Measurements from ENCODE around the gene GIMAP1. TPM values are rescaled to one million over a fixed set of nuclear protein-coding genes. Genes with fewer than 3 reads are reported as not detected.

The GIMAP1 gene
- total RNA-seq, 1 donor from 2014 or later, result 27.2 TPM

DNA sequence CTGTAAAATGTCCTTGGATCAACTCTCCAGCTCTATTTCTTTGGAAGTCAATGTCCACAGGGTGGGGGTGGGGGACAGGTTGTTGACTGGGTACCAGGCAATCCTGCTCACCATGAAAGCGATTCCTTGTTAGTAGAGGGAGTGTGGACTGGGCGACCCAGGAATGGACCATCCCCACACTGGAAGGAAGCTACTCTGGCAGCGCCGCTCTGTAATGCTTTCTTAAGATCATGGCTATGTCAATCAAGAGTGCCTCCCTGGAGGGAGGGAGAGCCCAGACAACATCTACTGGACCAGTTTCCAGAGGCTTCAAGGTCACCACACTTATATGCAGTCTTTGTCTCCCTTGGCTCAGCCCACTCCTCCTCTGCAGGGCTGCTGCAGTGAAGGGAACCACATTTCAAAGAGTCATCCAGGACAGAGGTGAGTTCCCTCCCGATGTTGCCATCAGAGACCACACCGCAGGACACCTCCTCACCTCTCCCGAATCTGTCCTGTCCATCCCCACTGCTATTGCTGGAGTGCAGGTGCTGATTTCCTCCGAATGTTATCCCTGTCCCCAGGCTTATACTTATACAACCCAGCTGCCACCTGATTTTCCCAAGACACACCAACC is 27.7 kb downstream of the GIMAP1 start:
- intact Hi-C loops (cut with micrococcal nuclease), result no loop called here

DNA sequence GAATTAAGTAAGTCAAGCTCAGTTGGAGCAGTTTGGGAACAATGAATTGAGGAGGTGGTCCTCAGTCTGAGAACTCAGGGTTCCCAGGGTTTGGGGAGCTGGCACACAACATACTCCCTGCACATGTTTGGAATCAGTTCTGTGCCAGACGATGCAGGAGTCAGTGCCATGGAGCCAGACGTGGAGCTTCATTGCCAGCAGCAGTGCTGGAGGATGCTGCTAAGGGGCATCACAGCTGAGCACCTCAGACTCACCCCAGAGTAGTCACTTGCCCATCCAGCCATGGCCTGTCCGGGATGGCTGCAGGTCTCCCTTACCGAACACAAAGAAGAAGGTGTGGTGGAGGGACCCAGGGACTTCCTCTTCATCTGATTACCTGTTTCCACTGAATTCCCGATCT is 28.7 kb downstream of the GIMAP1 start:
- intact Hi-C loops (cut with micrococcal nuclease), result no loop called here

DNA sequence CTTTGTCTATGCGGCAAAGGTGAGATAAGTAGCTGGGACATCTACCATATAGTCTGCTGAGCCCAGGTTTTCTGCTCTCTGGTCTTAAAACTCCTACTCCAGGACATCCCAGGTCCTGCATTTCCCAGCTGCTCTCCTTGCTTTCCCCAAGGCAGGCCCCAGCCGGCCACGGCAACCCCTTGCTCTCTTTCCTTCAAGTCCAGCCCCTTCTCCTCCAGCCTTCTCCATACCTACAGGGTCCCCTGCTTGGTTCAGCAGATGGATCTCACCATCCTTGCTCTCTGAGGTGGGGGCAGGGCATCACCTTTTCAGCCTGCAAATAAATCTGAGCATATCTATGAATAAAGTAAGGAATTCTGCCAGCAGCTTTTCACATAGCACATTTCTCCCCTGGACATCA is 29.5 kb downstream of the GIMAP1 start:
- intact Hi-C loops (cut with micrococcal nuclease), result no loop called here

DNA sequence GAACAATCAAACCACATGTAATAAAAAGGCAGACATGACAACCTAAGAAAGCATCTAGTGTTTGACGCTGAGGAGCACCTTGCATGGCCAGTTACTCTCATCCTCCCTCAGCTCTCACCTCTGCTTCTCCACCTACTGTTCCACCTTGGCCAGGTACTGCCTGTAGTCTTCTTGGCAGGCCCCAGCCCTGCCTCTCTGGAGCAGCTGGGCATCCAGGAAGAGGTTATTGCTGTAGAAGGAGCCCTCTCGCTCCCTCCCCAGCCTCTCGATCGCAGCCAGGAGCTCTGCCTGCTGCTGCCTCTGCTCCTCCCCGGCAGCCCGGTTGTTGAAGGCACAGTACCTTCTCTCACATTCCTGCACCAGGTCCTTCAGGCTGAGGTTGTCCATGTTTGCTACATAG is 30.5 kb downstream of the GIMAP1 start:
- intact Hi-C loops (cut with micrococcal nuclease), result no loop called here

DNA sequence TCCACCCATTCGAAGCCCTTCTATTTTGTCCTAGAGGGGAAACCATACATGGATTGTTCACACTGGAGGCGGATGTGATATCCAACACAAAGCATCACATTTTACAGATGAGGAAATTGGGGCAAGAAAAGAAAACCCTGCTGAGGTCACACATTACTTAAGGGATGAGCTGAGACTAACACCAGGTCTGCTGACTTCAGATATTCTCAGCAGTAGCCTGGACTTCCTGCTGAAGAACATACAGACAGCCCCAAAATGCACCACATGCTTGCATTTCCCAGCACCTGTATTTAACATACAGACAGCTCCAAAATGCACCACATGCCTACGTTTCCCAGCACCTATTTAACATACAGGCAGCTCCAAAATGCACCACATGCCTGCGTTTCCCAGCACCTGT is 32.0 kb downstream of the GIMAP1 start:
- intact Hi-C loops (cut with micrococcal nuclease), result no loop called here

DNA sequence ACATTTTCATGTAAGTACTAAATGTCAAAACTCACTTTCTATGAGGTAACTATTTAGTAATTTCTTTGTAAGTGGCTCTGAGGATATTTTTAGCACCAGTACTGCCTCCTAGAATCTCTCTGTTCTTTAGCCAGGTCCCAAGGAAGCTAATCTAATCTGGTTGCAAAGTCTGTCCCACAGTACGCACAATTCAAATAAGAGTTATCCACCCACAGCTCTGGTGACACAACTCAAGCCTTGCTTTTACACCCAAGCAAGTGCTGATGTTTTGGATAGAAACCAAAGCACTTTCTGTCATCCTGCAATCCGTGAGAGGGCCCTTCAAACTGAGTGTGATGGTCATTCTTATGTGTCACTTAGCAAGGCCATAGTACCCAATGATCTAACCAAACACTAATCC is 35.3 kb downstream of the GIMAP1 start:
- intact Hi-C loops (cut with micrococcal nuclease), result loop anchor here (10.0 kb wide), 1 partner anchor 877 kb away; the partner anchor contains the start of gene ATP6V0E2

DNA sequence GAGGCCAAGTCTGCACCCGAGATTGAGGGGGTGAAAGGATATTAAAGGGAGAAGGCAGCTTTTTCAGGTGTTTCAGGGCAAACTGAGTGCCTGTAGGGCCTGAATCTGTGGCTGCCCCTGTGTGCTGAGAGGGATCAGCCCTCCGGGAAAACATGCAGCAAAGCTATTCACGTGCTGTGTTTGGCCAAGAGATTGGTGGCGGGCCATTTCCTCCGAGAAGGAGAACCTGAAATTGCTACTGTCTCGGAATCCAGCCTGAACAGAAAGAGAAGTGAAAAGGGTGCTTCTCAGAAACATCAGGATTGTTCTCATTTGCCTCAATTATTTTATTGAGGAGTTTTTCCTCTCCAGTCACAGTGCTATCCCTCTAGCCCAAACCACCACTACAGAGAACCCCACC is 36.8 kb downstream of the GIMAP1 start:
- intact Hi-C loops (cut with micrococcal nuclease), result loop anchor here (10.0 kb wide), 1 partner anchor 878 kb away; the partner anchor contains the start of gene ATP6V0E2

DNA sequence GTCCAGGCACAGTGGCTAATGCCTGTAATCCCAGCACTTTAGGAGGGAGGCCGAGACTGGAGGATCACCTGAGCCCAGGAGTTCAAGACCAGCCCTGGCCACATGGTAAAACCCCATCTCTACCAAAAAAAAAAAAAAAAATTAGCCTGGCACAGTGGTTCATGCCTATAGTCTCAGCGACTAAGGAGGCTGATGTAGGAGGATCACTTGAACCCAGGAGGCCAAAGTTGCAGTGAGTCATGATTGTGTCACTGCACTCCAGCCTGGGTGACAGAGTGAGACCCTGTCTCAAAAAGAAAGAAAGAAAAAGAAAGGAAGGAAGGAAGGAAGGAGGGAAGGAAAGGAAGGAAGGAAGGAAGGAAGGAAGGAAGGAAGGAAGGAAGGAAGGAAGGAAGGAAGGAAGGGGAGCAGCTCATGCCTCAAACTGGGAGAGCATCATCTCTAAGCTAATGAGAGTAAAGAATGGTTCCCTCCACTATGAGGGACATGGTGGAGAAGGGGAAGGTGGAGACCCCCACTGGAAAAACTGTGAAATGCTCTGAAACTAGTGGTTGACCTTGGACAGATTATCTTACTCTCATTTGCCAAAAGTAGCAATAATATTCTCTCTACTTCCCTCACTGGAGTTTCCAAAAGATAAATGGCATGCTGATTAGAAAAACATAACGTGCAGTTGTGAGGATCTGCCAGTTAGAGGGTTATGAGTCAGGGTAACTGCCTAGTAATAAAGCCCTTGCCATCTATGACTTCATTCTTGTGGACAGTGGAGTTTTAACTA is 37.6 kb downstream of the GIMAP1 start:
- intact Hi-C loops (cut with micrococcal nuclease), result loop anchor here (2.0 to 10.0 kb wide), 3 partner anchors 67 to 879 kb away; partner anchors contain the start of gene ATP6V0E2

DNA sequence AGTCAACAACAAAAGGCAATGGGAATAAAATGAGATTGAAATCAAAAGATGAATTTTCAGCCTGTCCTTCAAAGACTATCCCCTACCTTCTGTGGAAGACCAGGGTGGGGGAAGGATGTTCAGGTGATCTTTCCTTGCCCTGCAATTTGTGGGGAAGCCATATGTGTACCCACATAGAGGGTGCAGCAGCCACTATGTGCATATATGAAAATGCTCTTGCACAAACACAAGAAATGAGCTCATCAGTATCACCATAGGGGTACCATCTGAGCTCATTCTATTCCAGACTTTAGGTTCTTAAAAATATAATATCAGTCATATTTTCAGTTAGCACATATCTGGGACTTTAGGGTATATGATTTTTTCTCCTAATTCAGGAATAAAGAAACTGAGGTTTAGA is 38.5 kb downstream of the GIMAP1 start:
- intact Hi-C loops (cut with micrococcal nuclease), result loop anchor here (1.0 to 10.0 kb wide), 14 partner anchors 17 to 880 kb away; partner anchors contain the start of genes ACTR3C, ATP6V0E2, GIMAP1 and LRRC61

DNA sequence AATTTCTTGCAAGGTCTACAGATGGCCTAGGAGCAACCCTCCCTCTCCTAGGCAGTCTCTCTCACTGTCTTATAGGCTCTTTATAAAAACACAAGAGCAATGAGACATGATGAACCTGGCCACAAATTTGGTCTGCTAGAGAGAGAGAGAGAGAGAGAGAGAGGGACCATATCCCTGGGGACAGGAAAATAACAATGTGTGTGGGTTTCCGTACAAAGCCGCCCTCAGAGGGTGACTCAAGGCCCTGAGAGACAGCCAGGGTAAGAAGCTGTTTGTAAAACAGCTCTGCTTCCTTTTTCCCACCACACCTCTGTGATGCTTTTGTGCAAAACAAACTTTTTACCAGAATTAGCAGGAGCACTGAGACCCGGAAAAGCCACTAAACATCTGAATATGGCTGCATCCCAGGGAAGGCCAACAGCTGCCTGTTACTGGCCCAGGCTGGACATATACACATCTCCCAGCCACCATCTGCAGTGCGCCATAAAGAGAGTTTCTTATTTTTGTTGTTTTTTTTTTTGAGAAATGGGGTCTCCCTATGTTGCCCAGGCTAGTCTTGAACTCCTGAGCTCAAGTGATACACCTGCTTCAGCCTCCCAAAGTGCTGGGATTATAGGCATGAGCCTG is 39.2 kb downstream of the GIMAP1 start:
- intact Hi-C loops (cut with micrococcal nuclease), result loop anchor here (1.0 to 10.0 kb wide), 14 partner anchors 17 to 881 kb away; partner anchors contain the start of genes ACTR3C, ATP6V0E2, GIMAP1 and LRRC61

DNA sequence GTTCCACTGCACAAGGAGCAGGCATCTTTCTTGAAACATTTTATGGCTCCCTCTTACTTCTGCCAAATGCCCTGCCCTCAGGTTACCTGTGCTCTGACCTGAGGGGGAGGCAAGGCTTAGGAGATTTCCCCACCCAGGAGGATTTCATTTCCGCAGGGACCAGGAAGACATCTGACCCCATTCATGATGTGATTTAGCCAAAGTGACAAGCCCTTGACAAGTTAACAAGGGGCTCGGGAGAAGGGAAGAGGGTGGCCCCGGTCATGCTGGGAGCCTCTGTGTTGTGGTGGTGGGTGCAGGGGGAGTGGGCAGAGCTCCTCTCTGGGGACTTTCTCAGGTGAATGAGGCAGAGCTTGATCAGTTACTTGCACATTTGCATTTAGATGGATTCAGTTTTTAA is 39.8 kb downstream of the GIMAP1 start:
- intact Hi-C loops (cut with micrococcal nuclease), result loop anchor here (10.0 kb wide), 1 partner anchor 881 kb away; the partner anchor contains the start of gene ATP6V0E2

DNA sequence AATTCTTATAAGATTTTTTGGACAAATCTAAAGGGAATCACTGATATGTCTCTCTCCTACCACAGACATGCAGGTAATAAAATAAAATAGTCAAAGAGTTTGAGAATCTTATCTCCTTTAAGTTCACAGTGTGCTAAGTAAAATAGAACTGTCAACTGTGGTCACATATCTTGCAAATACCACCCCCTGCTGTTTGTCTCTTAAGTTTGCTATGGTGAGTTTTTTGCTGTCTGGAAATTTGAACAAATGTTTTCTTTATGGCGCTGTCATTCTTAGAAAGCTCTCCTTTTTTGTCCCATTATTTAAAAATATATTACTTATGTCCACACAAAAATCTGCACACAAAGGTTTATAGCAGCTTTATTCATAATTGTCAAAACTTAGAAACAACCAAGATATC is 40.4 kb downstream of the GIMAP1 start:
- intact Hi-C loops (cut with micrococcal nuclease), result loop anchor here (1.0 to 10.0 kb wide), 5 partner anchors 309 to 882 kb away; partner anchors contain the start of gene ATP6V0E2

DNA sequence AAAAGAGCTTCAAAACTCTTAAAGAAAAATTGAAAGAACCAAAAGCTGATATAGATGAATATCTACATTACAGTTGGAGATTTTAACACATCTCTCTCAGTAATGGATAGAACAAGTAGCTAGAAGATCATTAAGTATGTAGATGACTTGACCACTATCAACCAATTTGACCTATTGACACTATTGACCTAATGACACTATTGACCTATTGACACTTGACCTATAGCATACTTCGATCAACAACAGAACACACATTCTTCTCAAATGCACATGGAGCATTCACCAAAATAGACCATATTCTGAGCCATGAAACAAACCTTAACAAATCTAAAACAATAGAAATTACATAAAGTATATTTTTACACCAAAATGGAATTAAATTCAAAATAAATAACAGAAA is 43.1 kb downstream of the GIMAP1 start:
- intact Hi-C loops (cut with micrococcal nuclease), result loop anchor here (10.0 kb wide), 1 partner anchor 885 kb away; the partner anchor contains the start of gene ATP6V0E2

DNA sequence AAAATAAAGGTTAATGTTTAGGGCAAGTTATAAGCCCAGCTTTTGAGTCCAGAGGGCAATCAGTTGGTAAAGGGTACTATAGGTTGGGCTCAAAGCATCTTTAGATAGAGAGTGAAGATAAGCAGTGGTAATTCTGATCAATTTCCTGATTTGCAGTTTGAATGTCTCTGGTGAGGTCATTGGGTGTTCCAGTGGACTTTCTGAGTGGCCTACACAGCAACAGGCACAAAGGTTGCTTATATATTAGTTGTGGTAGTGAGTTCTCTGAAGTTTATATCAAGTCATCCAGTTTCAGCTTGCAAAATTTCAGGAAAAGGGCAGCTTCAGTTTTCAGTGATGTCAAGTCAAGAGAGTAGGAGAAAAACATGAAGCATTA is 49.9 kb downstream of the GIMAP1 start:
- intact Hi-C loops (cut with micrococcal nuclease), result no loop called here

DNA sequence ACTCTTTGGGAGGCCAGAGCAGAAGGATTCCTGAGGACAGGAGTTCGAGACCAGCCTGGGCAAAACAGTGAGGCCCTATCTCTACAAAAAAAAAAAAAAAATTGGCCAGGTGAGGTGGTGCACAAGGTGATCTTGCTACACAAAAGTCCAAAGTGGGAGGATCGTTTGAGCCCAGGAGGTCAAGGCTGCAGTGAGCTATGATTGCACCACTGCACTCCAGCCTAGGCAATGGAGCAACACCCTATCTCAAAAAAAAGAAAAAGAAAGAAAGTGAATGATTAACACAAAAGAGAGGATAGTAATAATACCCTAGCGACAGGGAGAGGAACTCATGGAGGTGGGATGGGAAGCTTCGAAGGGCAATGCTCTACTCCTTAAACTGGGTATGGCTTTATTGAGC is 53.4 kb downstream of the GIMAP1 start:
- intact Hi-C loops (cut with micrococcal nuclease), result loop anchor here (10.0 kb wide), 1 partner anchor 245 kb away; no protein-coding TSS in a partner anchor

Other genes starting within 250 kb of the GIMAP1 start
- 291 and 306 TPM in 2 replicates for gene GIMAP7, start 201.7 kb upstream of the GIMAP1 start, total RNA-seq
- gene GIMAP4, start 149.2 kb upstream of the GIMAP1 start, total RNA-seq, result 472 and 476 TPM in 2 replicates
- 167 and 170 TPM in 2 replicates for gene GIMAP6, start 84.2 kb upstream of the GIMAP1 start, total RNA-seq
- gene GIMAP2, start 30.9 kb upstream of the GIMAP1 start, total RNA-seq, result 95.5 and 101 TPM in 2 replicates
- 242 and 253 TPM in 2 replicates for gene GIMAP5, start 20.8 kb downstream of the GIMAP1 start, total RNA-seq
- gene TMEM176B, start 83.8 kb downstream of the GIMAP1 start, total RNA-seq, result not detected in 2 replicates
- not detected in 2 replicates for gene TMEM176A, start 84.2 kb downstream of the GIMAP1 start, total RNA-seq
- not detected in 2 replicates for gene AOC1, start 135.9 kb downstream of the GIMAP1 start, total RNA-seq

Measured in T-helper 1 cell treated with Interleukin-12 subunit alpha and Interleukin-12 subunit beta and Interleukin-4 antibody, amounts not matched to agents 30 ng/mL and 1 ng/mL, for 36 hours (primary cell).